ENCODE measurements around the gene DEDD2. TPM values are rescaled to one million over a fixed set of nuclear protein-coding genes. Genes with fewer than 3 reads are reported as not detected.
"Not testable (repeated sequence)": the region's sequence is repeated elsewhere in the genome, so short reads cannot be mapped to it uniquely, and the experiment has no call there.

Gene DEDD2
- total RNA-seq (10 to 100 TPM; 21.5 to 24.0 TPM), polyA plus RNA-seq (ENCODE audit: insufficient read length in 2 of 2) (10 to 100 TPM; 27.8 to 30.2 TPM)
- long read RNA-seq, donor 1, transcript DEDD2-205 (5 exons, 1,183 nt), result major isoform, 11 of 12 reads
- long read RNA-seq, donor 1, partial matches to known transcripts, result 0 of 12 reads
- long read RNA-seq, donor 1, other reads (novel, unspliced or antisense), result 0 of 12 reads
- long read RNA-seq, donor 2, partial matches to known transcripts, result 0 of 3 reads
- long read RNA-seq, donor 2, other reads (novel, unspliced or antisense), result 0 of 3 reads
- long read RNA-seq, donor 3, partial matches to known transcripts, result 0 of 5 reads
- long read RNA-seq, donor 3, other reads (novel, unspliced or antisense), result 0 of 5 reads
- long read RNA-seq, donor 4, transcript DEDD2-205 (5 exons, 1,183 nt), result minor isoform, 5 of 12 reads
- long read RNA-seq, donor 4, transcript DEDD2-203 (4 exons, 1,586 nt), result major isoform, 6 of 12 reads
- long read RNA-seq, donor 4, partial matches to known transcripts, result 0 of 12 reads
- long read RNA-seq, donor 4, other reads (novel, unspliced or antisense), result 0 of 12 reads

- Histone ChIP-seq H3K36me3 (ENCODE audit: control insufficient read depth, insufficient read depth, low read length) (peaks cover 10% of the 10 kb centered on the region), H3K9me3 (ENCODE audit: control insufficient read depth, insufficient read depth, low read length) (no peaks in the 10 kb centered on the region), H3K27me3 (ENCODE audit: control insufficient read depth, insufficient read depth, low read length) (no peaks in the 10 kb centered on the region), H3K4me3 (ENCODE audit: low read depth, low read length) (peak within 1 kb of the TSS; percentile 85), H3K27ac (ENCODE audit: low read depth, low read length) (peak within 1 kb of the TSS; percentile 83), H3K4me1 (ENCODE audit: control insufficient read depth, insufficient read depth, low read length) (peaks cover 44% of the 10 kb centered on the region)
- 14% methylated on average over 55 of the region's 57 CpGs for WGBS (ENCODE audit: insufficient coverage)
- peak; percentile 84 to 98 (median 88) for DNase-seq (ENCODE audit: low read depth in 4 of 6, low spot score in 6 of 6)
Observed at GRCh38 chr19:42217520-42218437, at the start of gene DEDD2. DEDD2 (minus strand) TSS chr19:42217677; CDS start chr19:42217007, 670 bp downstream.

- H3K27ac ChIP-seq (ENCODE audit: low read depth, low read length), result peak overlapping the region; percentile 100
- DNase-seq (ENCODE audit: low read depth in 4 of 6, low spot score in 6 of 6); H3K27me3 ChIP-seq (ENCODE audit: control insufficient read depth, insufficient read depth, low read length); H3K4me3 ChIP-seq (ENCODE audit: low read depth, low read length); H3K9me3 ChIP-seq (ENCODE audit: control insufficient read depth, insufficient read depth, low read length): not testable (repeated sequence)
- peaks cover 30% of the 10 kb centered on the region for H3K4me1 ChIP-seq (ENCODE audit: control insufficient read depth, insufficient read depth, low read length)
- H3K36me3 ChIP-seq (ENCODE audit: control insufficient read depth, insufficient read depth, low read length), result peaks cover 15% of the 10 kb centered on the region
- whole genome bisulfite sequencing (ENCODE audit: insufficient coverage), result 90% methylated on average over 2 of the region's 25 CpGs
Observed at GRCh38 chr19:42266928-42267603, 49.6 kb upstream of the DEDD2 start.

GRCh38 chr19:42266105-42266504 lies 48.6 kb upstream of the DEDD2 start:
- H3K9me3 ChIP-seq (ENCODE audit: control insufficient read depth, insufficient read depth, low read length); H3K27ac ChIP-seq (ENCODE audit: low read depth, low read length); H3K36me3 ChIP-seq (ENCODE audit: control insufficient read depth, insufficient read depth, low read length); DNase-seq (ENCODE audit: low read depth in 4 of 6, low spot score in 6 of 6); H3K4me3 ChIP-seq (ENCODE audit: low read depth, low read length); H3K27me3 ChIP-seq (ENCODE audit: control insufficient read depth, insufficient read depth, low read length): not testable (repeated sequence)
- H3K4me1 ChIP-seq (ENCODE audit: control insufficient read depth, insufficient read depth, low read length), result peaks cover 23% of the 10 kb centered on the region
- no CpG with 5 or more reads among the region's 4 CpGs for WGBS (ENCODE audit: insufficient coverage)

- H3K27ac ChIP-seq (ENCODE audit: low read depth, low read length), result no peak overlapping the region
- DNase-seq (ENCODE audit: low read depth in 4 of 6, low spot score in 6 of 6), result no peak
- peaks cover 3% of the 10 kb centered on the region for H3K4me1 ChIP-seq (ENCODE audit: control insufficient read depth, insufficient read depth, low read length)
- no peaks in the 10 kb centered on the region for H3K27me3 ChIP-seq (ENCODE audit: control insufficient read depth, insufficient read depth, low read length)
- no peaks in the 10 kb centered on the region for H3K9me3 ChIP-seq (ENCODE audit: control insufficient read depth, insufficient read depth, low read length)
- H3K4me3 ChIP-seq (ENCODE audit: low read depth, low read length), result no peak overlapping the region
- no CpG with 5 or more reads among the region's 3 CpGs for WGBS (ENCODE audit: insufficient coverage)
- H3K36me3 ChIP-seq (ENCODE audit: control insufficient read depth, insufficient read depth, low read length), result no peaks in the 10 kb centered on the region
Observed at GRCh38 chr19:42261763-42262162, 44.3 kb upstream of the DEDD2 start.

GRCh38 chr19:42257842-42258241 lies 40.4 kb upstream of the DEDD2 start:
- not testable (repeated sequence) for H3K9me3 ChIP-seq (ENCODE audit: control insufficient read depth, insufficient read depth, low read length); H3K36me3 ChIP-seq (ENCODE audit: control insufficient read depth, insufficient read depth, low read length); DNase-seq (ENCODE audit: low read depth in 4 of 6, low spot score in 6 of 6); H3K4me3 ChIP-seq (ENCODE audit: low read depth, low read length); H3K27me3 ChIP-seq (ENCODE audit: control insufficient read depth, insufficient read depth, low read length); H3K27ac ChIP-seq (ENCODE audit: low read depth, low read length)
- peaks cover 24% of the 10 kb centered on the region for H3K4me1 ChIP-seq (ENCODE audit: control insufficient read depth, insufficient read depth, low read length)
- WGBS (ENCODE audit: insufficient coverage), result 100% methylated on average over 1 of the region's 3 CpGs

- Histone ChIP-seq H3K4me1 (ENCODE audit: control insufficient read depth, insufficient read depth, low read length) (peaks cover 42% of the 10 kb centered on the region), H3K9me3 (ENCODE audit: control insufficient read depth, insufficient read depth, low read length) (no peaks in the 10 kb centered on the region), H3K27ac (ENCODE audit: low read depth, low read length) (peak overlapping the region; percentile 99), H3K27me3 (ENCODE audit: control insufficient read depth, insufficient read depth, low read length) (no peaks in the 10 kb centered on the region), H3K4me3 (ENCODE audit: low read depth, low read length) (peak overlapping the region; percentile 98), H3K36me3 (ENCODE audit: control insufficient read depth, insufficient read depth, low read length) (peaks cover under 1% of the 10 kb centered on the region)
- peak in 2 of 6 donors; percentile 75 to 77 for DNase-seq (ENCODE audit: low read depth in 4 of 6, low spot score in 6 of 6)
- WGBS (ENCODE audit: insufficient coverage), result 1% methylated on average over 32 of the region's 38 CpGs
Observed at GRCh38 chr19:42255766-42256745, 38.6 kb upstream of the DEDD2 start.

GRCh38 chr19:42254850-42255765 lies 37.6 kb upstream of the DEDD2 start, which contains the start of gene ERF:
ERF (minus strand) TSS chr19:42255128; CDS start chr19:42254999, 129 bp downstream.
- Histone ChIP-seq H3K27me3 (ENCODE audit: control insufficient read depth, insufficient read depth, low read length) (no peaks in the 10 kb centered on the region), H3K9me3 (ENCODE audit: control insufficient read depth, insufficient read depth, low read length) (no peaks in the 10 kb centered on the region), H3K4me3 (ENCODE audit: low read depth, low read length) (peak within 1 kb of the TSS; percentile 98), H3K27ac (ENCODE audit: low read depth, low read length) (peak within 1 kb of the TSS; percentile 99), H3K36me3 (ENCODE audit: control insufficient read depth, insufficient read depth, low read length) (peaks cover 9% of the 10 kb centered on the region), H3K4me1 (ENCODE audit: control insufficient read depth, insufficient read depth, low read length) (peaks cover 52% of the 10 kb centered on the region)
- under 1% methylated on average over 50 of the region's 75 CpGs for WGBS (ENCODE audit: insufficient coverage)
- DNase-seq (ENCODE audit: low read depth in 4 of 6, low spot score in 6 of 6), result peak in 3 of 6 donors; percentile 87 to 97 (median 94)

All from spinal cord (tissue), 10 donors.